Measurements from ENCODE around the gene ZNF281.

ZNF281 gene

GRCh38 chr1:200409761-200410565 lies at the start of gene ZNF281:
Gene ZNF281, minus strand, starts transcription at chr1:200410036. Its CDS starts 331 bp downstream, at chr1:200409705.
- H3K4me3 ChIP-seq (ENCODE audit: low read depth, low read length), result peak within 1 kb of the TSS; percentile 80
- in situ Hi-C loops (cut with HindIII; ENCODE audit: low sequenced_read_pairs), result no loop called here
- TF ChIP-seq CTCF (IDR thresholded peaks at IDR 0.05; ENCODE audit: low read depth, low read length), result no peak
- DNase-seq (ENCODE audit: low read depth, low spot score), result peak; percentile 92

GRCh38 chr1:200458780-200459179 lies 48.9 kb upstream of the ZNF281 start:
- H3K4me3 ChIP-seq (ENCODE audit: low read depth, low read length), result no peak overlapping the region
- TF ChIP-seq CTCF (IDR thresholded peaks at IDR 0.05; ENCODE audit: low read depth, low read length), result no peak
- no peak for DNase-seq (ENCODE audit: low read depth, low spot score)
- in situ Hi-C loops (cut with HindIII; ENCODE audit: low sequenced_read_pairs), result no loop called here

GRCh38 chr1:200457810-200458209 lies 48.0 kb upstream of the ZNF281 start:
- in situ Hi-C loops (cut with HindIII; ENCODE audit: low sequenced_read_pairs), result no loop called here
- no peak overlapping the region for H3K4me3 ChIP-seq (ENCODE audit: low read depth, low read length)
- no peak for DNase-seq (ENCODE audit: low read depth, low spot score)
- no peak for TF ChIP-seq CTCF (IDR thresholded peaks at IDR 0.05; ENCODE audit: low read depth, low read length)

- H3K4me3 ChIP-seq (ENCODE audit: low read depth, low read length), result no peak overlapping the region
- TF ChIP-seq CTCF (IDR thresholded peaks at IDR 0.05; ENCODE audit: low read depth, low read length), result no peak
- no peak for DNase-seq (ENCODE audit: low read depth, low spot score)
- in situ Hi-C loops (cut with HindIII; ENCODE audit: low sequenced_read_pairs), result no loop called here
These were observed 44.6 kb upstream of the ZNF281 start for GRCh38 chr1:200454425-200454824.

GRCh38 chr1:200453553-200453905 lies 43.7 kb upstream of the ZNF281 start:
- DNase-seq (ENCODE audit: low read depth, low spot score), result no peak
- TF ChIP-seq CTCF (IDR thresholded peaks at IDR 0.05; ENCODE audit: low read depth, low read length), result no peak
- in situ Hi-C loops (cut with HindIII; ENCODE audit: low sequenced_read_pairs), result no loop called here
- no peak overlapping the region for H3K4me3 ChIP-seq (ENCODE audit: low read depth, low read length)

- no peak overlapping the region for H3K4me3 ChIP-seq (ENCODE audit: low read depth, low read length)
- in situ Hi-C loops (cut with HindIII; ENCODE audit: low sequenced_read_pairs), result no loop called here
- no peak for TF ChIP-seq CTCF (IDR thresholded peaks at IDR 0.05; ENCODE audit: low read depth, low read length)
- DNase-seq (ENCODE audit: low read depth, low spot score), result no peak
These were observed 43.2 kb upstream of the ZNF281 start for GRCh38 chr1:200452850-200453552.

All from astrocyte of the spinal cord (primary cell).